K562 (cell line): ENCODE measurements around the gene ZNF689. TPM values are rescaled to one million over a fixed set of nuclear protein-coding genes. Genes with fewer than 3 reads are reported as not detected.

Experiments
- BCLAF1 ChIP-seq, 2 experiments: fragments of 450-650 bp in 1 of 2; IDR thresholded peaks; 2 replicates each; pipeline ENCODE4 v1.6.1; 2011 to 2017; ENCODE audit warnings: low read depth in 2 of 2, antibody characterized with exemption in 1 of 2, borderline replicate concordance in 1 of 2, low read length in 1 of 2, mild to moderate bottlenecking in 1 of 2, mixed read lengths in 1 of 2; ENCODE audit not compliant: control insufficient read depth in 1 of 2
- CCAR2 ChIP-seq: fragments of 200-400 bp; formaldehyde crosslinking; IDR thresholded peaks from 2 replicates; pipeline ENCODE4 v1.6.1; 2017; ENCODE audit warnings: mild to moderate bottlenecking, low read depth, low read length
- MAX ChIP-seq: sonication (generic); formaldehyde crosslinking; IDR thresholded peaks from 2 replicates; pipeline ENCODE4 v1.9.0; 2022; ENCODE audit warnings: mild to moderate bottlenecking, missing genetic modification reagents
- PBX2 ChIP-seq, 2 experiments: IDR thresholded peaks in 1 of 2; conservative IDR thresholded peaks in 1 of 2; 2 replicates each; pipeline ENCODE4 v1.6.1; 2016; ENCODE audit warnings: low read depth in 2 of 2, mild to moderate bottlenecking in 1 of 2, missing compliant biosample characterization in 1 of 2, missing genetic modification characterization in 1 of 2, moderate library complexity in 1 of 2
- PYGO2 ChIP-seq: fragments of 450-650 bp; IDR thresholded peaks from 2 replicates; pipeline ENCODE4 v1.6.1; 2016; ENCODE audit warnings: mild to moderate bottlenecking, missing genetic modification characterization, moderate library complexity, missing compliant biosample characterization
- TAF7 ChIP-seq: fragments of 450-650 bp; IDR thresholded peaks from 2 replicates; pipeline ENCODE4 v1.6.1; 2016; ENCODE audit warnings: missing genetic modification characterization, missing compliant biosample characterization
- TFAP4 ChIP-seq: sonication (generic); formaldehyde crosslinking; IDR thresholded peaks from 2 replicates; pipeline ENCODE4 v1.8.0; 2022; ENCODE audit warnings: missing genetic modification reagents, mild to moderate bottlenecking, moderate library complexity, borderline replicate concordance
- ZBTB11 ChIP-seq, 3 experiments: fragments of 200-800 bp in 1 of 3; fragments of 250-450 bp in 1 of 3; fragments of 450-650 bp in 1 of 3; sonication (Bioruptor Pico) in 1 of 3; sonication (Bioruptor generic) in 1 of 3; formaldehyde crosslinking in 1 of 3; IDR thresholded peaks; 2 replicates each; pipeline versions ENCODE4 v1.6.1 to v1.8.0; 2016 to 2022; ENCODE audit warnings: mild to moderate bottlenecking in 2 of 3, missing genetic modification characterization in 2 of 3, missing compliant biosample characterization in 1 of 3, moderate library complexity in 1 of 3
- ZBTB8A ChIP-seq: fragments of 450-650 bp; IDR thresholded peaks from 2 replicates; pipeline ENCODE4 v1.6.1; 2018; ENCODE audit warnings: mild to moderate bottlenecking, moderate library complexity; ENCODE audit not compliant: partially characterized antibody
- ZNF707 ChIP-seq: fragments of 250-450 bp; sonication (Bioruptor Pico); conservative IDR thresholded peaks from 2 replicates; pipeline ENCODE4 v1.8.0; 2022; ENCODE audit warnings: inconsistent platforms, mild to moderate bottlenecking, moderate library complexity
- polyA plus RNA-seq, 8 experiments: library from polyadenylated mRNA; depleted of rRNA in 4 of 8; stranded (reverse) in 5 of 8; unstranded in 3 of 8; fragments of >200 nt; fragmentation: Nextera tagmentation in 2 of 8; fragmentation: Illumina TruSeq in 1 of 8; extraction: Ambion mirVana in 2 of 8; extraction: Trizol in 1 of 8; gene quantifications; 2 replicates each; pipeline versions ENCODE4 v1.2.1 to v1.2.3, GENCODE V29; 2011 to 2014; ENCODE audit warnings: inconsistent platforms in 1 of 8, missing spikeins in 1 of 8
- total RNA-seq, 7 experiments: library from RNA; depleted of rRNA in 6 of 7; stranded (reverse); fragments of >200 nt in 6 of 7; fragmentation: Illumina TruSeq in 2 of 7; extraction: Trizol in 2 of 7; gene quantifications; 2 replicates each; pipeline versions ENCODE4 v1.2.1 to v1.2.3, GENCODE V29; 2011 to 2021; ENCODE audit warnings: low replicate concordance in 1 of 7

Gene ZNF689
- total and polyA plus RNA-seq, 9 of the 15 experiments (the other 6 are each of a cell fraction or from before 2014, with no cell fraction given) = 5.4 to 15.4 (median 10.8) TPM

- TF ChIP-seq ZBTB11 (CRISPR knock-in tag; IDR thresholded peaks at IDR 0.05) (peak; percentile 84 to 97 (median 97)), TAF7 (peak; percentile 16; the same call in 1 of the 2 replicates), PYGO2 (tag) (no peak), MAX (CRISPR knock-in tag) (peak; percentile 100), BCLAF1 (IDR thresholded peaks at IDR 0.05; ENCODE audit: borderline replicate concordance in 1 of 2, control insufficient read depth in 1 of 2, low read depth in 2 of 2, low read length in 1 of 2) (0 out of 4 replicates have a peak, but pooled peaks of 1 of the 2 experiments have one; percentile 73), CCAR2 (no peak), ZBTB8A (no peak), PBX2 (CRISPR knock-in tag; IDR thresholded peaks at IDR 0.05; ENCODE audit: low read depth) (no peak), PBX2 (tag; conservative IDR thresholded peaks at IDR 0.05; ENCODE audit: low read depth) (peak; percentile 49), ZNF707 (0 out of 2 replicates have a peak, but pooled peaks have one; percentile 5), TFAP4 (peak; percentile 91)
Measured at GRCh38 chr16:30585400-30586191, 24.6 kb downstream of the ZNF689 start, which contains the start of gene ZNF785 (continued).
